T-helper 1 cell treated with Interleukin-12 subunit alpha and Interleukin-12 subunit beta and Interleukin-4 antibody, amounts not matched to agents 30 ng/mL and 1 ng/mL, for 36 hours (primary cell): Measurements from ENCODE around the gene CTU1. TPM values are rescaled to one million over a fixed set of nuclear protein-coding genes. Genes with fewer than 3 reads are reported as not detected.

ENCODE experiments used
- intact Hi-C: fragments of 100-400 bp; cut with micrococcal nuclease; formaldehyde crosslinking; loops from one replicate; pipeline ENCODE4 v1.15.1; 2024
- total RNA-seq: library from RNA; stranded (reverse); gene quantifications from 2 replicates; pipeline ENCODE4 v1.2.3, GENCODE V29; 2022

Gene CTU1
- total RNA-seq, 1 donor from 2014 or later = 9.1 TPM

- intact Hi-C loops = no loop called here
Measured at GRCh38 chr19:51086153-51086850, 21.9 kb downstream of the CTU1 start.

- intact Hi-C loops = no loop called here
Measured at GRCh38 chr19:51084505-51084904, 23.7 kb downstream of the CTU1 start.

- intact Hi-C loops = no loop called here
Measured at GRCh38 chr19:51083783-51084182, 24.4 kb downstream of the CTU1 start.

GRCh38 chr19:51083181-51083580 lies 25.0 kb downstream of the CTU1 start:
- intact Hi-C loops = no loop called here

- intact Hi-C loops = no loop called here
Measured at GRCh38 chr19:51082611-51083010, 25.6 kb downstream of the CTU1 start, which contains the start of gene KLK14. KLK14 (minus strand) TSS chr19:51082887; CDS start chr19:51082614, 273 bp downstream.

GRCh38 chr19:51081476-51081875 lies 26.7 kb downstream of the CTU1 start:
- intact Hi-C loops = no loop called here

- intact Hi-C loops = no loop called here
Measured at GRCh38 chr19:51079481-51080110, 28.6 kb downstream of the CTU1 start.

GRCh38 chr19:51078731-51079130 lies 29.5 kb downstream of the CTU1 start:
- intact Hi-C loops = no loop called here

GRCh38 chr19:51078104-51078503 lies 30.1 kb downstream of the CTU1 start:
- intact Hi-C loops = no loop called here

GRCh38 chr19:51076631-51077213 lies 31.5 kb downstream of the CTU1 start:
- intact Hi-C loops = no loop called here

- intact Hi-C loops = no loop called here
Measured at GRCh38 chr19:51075998-51076397, 32.2 kb downstream of the CTU1 start.

- intact Hi-C loops = no loop called here
Measured at GRCh38 chr19:51071095-51071405, 37.2 kb downstream of the CTU1 start.

GRCh38 chr19:51070334-51071094 lies 37.7 kb downstream of the CTU1 start:
- intact Hi-C loops = no loop called here

- intact Hi-C loops = no loop called here
Measured at GRCh38 chr19:51066393-51067186, 41.6 kb downstream of the CTU1 start.

- intact Hi-C loops = no loop called here
Measured at GRCh38 chr19:51065221-51065960, 42.8 kb downstream of the CTU1 start.

GRCh38 chr19:51064534-51065220 lies 43.5 kb downstream of the CTU1 start, which contains the start of gene KLK13:
KLK13 (minus strand) TSS chr19:51065092; CDS start chr19:51065067, 25 bp downstream.
- intact Hi-C loops = no loop called here

- intact Hi-C loops = no loop called here
Measured at GRCh38 chr19:51063664-51064063, 44.5 kb downstream of the CTU1 start.

- intact Hi-C loops = no loop called here
Measured at GRCh38 chr19:51060973-51061372, 47.2 kb downstream of the CTU1 start.

- intact Hi-C loops = no loop called here
Measured at GRCh38 chr19:51060336-51060735, 47.9 kb downstream of the CTU1 start.

GRCh38 chr19:51059715-51060114 lies 48.5 kb downstream of the CTU1 start:
- intact Hi-C loops = no loop called here
